Suprapubic skin (tissue), 4 donors: Measurements from ENCODE around the gene MGP. TPM values are rescaled to one million over a fixed set of nuclear protein-coding genes. Genes with fewer than 3 reads are reported as not detected.
A peak's percentile ranks its signal among the peaks of the same experiment; 100 is the strongest.

Source experiments
- DNase-seq, 2 donors: peaks; one replicate each; pipeline ENCODE4 v3.0.0-alpha.2; 2019; ENCODE audit warnings: low spot score in 2 of 2
- H3K27ac ChIP-seq: fragments of 200-600 bp; sonication (generic); one replicate; pipeline ENCODE4 v1.5.1; 2019
- H3K27me3 ChIP-seq: fragments of 200-600 bp; sonication (generic); one replicate; pipeline ENCODE4 v1.5.1; 2019
- H3K36me3 ChIP-seq: fragments of 200-600 bp; sonication (generic); one replicate; pipeline ENCODE4 v1.5.1; 2019
- H3K4me1 ChIP-seq: fragments of 200-600 bp; sonication (generic); one replicate; pipeline ENCODE4 v1.5.1; 2019
- H3K4me3 ChIP-seq: fragments of 200-600 bp; sonication (generic); one replicate; pipeline ENCODE4 v1.5.1; 2019; ENCODE audit warnings: mild to moderate bottlenecking
- H3K9me3 ChIP-seq: fragments of 200-600 bp; sonication (generic); one replicate; pipeline ENCODE4 v1.5.1; 2019
- EP300 ChIP-seq: sonication (generic); formaldehyde crosslinking; IDR thresholded peaks from one replicate; pipeline ENCODE4 v1.6.1; 2017; ENCODE audit warnings: antibody characterized with exemption
- POLR2A ChIP-seq, 2 donors: fragments of 450-650 bp; IDR thresholded peaks; one replicate each; pipeline ENCODE4 v1.6.1; 2017; ENCODE audit warnings: antibody characterized with exemption in 2 of 2, mild to moderate bottlenecking in 2 of 2, moderate library complexity in 2 of 2
- POLR2AphosphoS5 ChIP-seq, 3 donors: sonication (generic); formaldehyde crosslinking; IDR thresholded peaks; one replicate each; pipeline ENCODE4 v1.6.1; 2017; ENCODE audit warnings: antibody characterized with exemption in 3 of 3
- WGBS: methylation state at CpG from one replicate; pipeline ENCODE4 v1.1.5; 2018; 5-methylcytosine and 5-hydroxymethylcytosine counted together
- total RNA-seq, 4 donors: library from RNA; depleted of rRNA; stranded (reverse); fragments of >200 nt; gene quantifications; one replicate each; pipeline ENCODE4 v1.1.0, GENCODE V29; 2016
- TF ChIP-seq, protein P1 (sequence below), 2 donors: fragments of 200-600 bp in 1 of 2; fragments of 450-650 bp in 1 of 2; sonication (generic) in 1 of 2; IDR thresholded peaks; one replicate each; pipeline ENCODE4 v1.5.1; 2016 to 2019; ENCODE audit warnings: antibody characterized with exemption in 2 of 2, mild to moderate bottlenecking in 1 of 2, moderate library complexity in 1 of 2

The MGP gene
- total RNA-seq = 100 to 1,000 TPM in 1 of 4 donors, 10 to 100 TPM in 3; 43.5 to 135 (median 58.3) TPM

GRCh38 chr12:14885718-14886221, at the start of gene MGP:
MGP (minus strand) TSS chr12:14885854; CDS start chr12:14885791, 63 bp downstream.
- H3K9me3 ChIP-seq = no peaks in the 10 kb centered on the region
- 41% methylated on average over 6 of the region's 6 CpGs for WGBS
- no peaks in the 10 kb centered on the region for H3K36me3 ChIP-seq
- H3K4me1 ChIP-seq = peaks cover 34% of the 10 kb centered on the region
- peak within 1 kb of the TSS; percentile 81 for H3K27ac ChIP-seq
- DNase-seq = peak in 1 of 2 donors; percentile 74
- peak within 1 kb of the TSS; percentile 40 for H3K4me3 ChIP-seq
- TF ChIP-seq, protein P1, sequence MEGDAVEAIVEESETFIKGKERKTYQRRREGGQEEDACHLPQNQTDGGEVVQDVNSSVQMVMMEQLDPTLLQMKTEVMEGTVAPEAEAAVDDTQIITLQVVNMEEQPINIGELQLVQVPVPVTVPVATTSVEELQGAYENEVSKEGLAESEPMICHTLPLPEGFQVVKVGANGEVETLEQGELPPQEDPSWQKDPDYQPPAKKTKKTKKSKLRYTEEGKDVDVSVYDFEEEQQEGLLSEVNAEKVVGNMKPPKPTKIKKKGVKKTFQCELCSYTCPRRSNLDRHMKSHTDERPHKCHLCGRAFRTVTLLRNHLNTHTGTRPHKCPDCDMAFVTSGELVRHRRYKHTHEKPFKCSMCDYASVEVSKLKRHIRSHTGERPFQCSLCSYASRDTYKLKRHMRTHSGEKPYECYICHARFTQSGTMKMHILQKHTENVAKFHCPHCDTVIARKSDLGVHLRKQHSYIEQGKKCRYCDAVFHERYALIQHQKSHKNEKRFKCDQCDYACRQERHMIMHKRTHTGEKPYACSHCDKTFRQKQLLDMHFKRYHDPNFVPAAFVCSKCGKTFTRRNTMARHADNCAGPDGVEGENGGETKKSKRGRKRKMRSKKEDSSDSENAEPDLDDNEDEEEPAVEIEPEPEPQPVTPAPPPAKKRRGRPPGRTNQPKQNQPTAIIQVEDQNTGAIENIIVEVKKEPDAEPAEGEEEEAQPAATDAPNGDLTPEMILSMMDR (IDR thresholded peaks at IDR 0.05) = no peak
- TF ChIP-seq POLR2AphosphoS5 (IDR thresholded peaks at IDR 0.05) (peak in 2 of 3 donors; percentile 24 to 74), EP300 (no peak), POLR2A (IDR thresholded peaks at IDR 0.05) (peak; percentile 35 to 82)
- H3K27me3 ChIP-seq = no peaks in the 10 kb centered on the region

GRCh38 chr12:14935031-14935430, 49.4 kb upstream of the MGP start:
- TF ChIP-seq POLR2A (IDR thresholded peaks at IDR 0.05) = no peak
- TF ChIP-seq POLR2AphosphoS5 (IDR thresholded peaks at IDR 0.05) = no peak
- TF ChIP-seq EP300 = no peak
- TF ChIP-seq, protein P1 (IDR thresholded peaks at IDR 0.05) = no peak
- no peaks in the 10 kb centered on the region for H3K27me3 ChIP-seq
- no peak overlapping the region for H3K27ac ChIP-seq
- no peak for DNase-seq
- H3K4me3 ChIP-seq = no peak overlapping the region
- peaks cover 6% of the 10 kb centered on the region for H3K4me1 ChIP-seq
- 71% methylated on average over 4 of the region's 4 CpGs for WGBS
- H3K9me3 ChIP-seq = no peaks in the 10 kb centered on the region
- H3K36me3 ChIP-seq = no peaks in the 10 kb centered on the region

GRCh38 chr12:14934511-14934910, 48.9 kb upstream of the MGP start:
- no peak for TF ChIP-seq POLR2A (IDR thresholded peaks at IDR 0.05)
- TF ChIP-seq EP300 = no peak
- TF ChIP-seq POLR2AphosphoS5 (IDR thresholded peaks at IDR 0.05) = no peak
- TF ChIP-seq, protein P1 (IDR thresholded peaks at IDR 0.05) = no peak
- no peaks in the 10 kb centered on the region for H3K9me3 ChIP-seq
- no peaks in the 10 kb centered on the region for H3K27me3 ChIP-seq
- H3K4me1 ChIP-seq = peaks cover 11% of the 10 kb centered on the region
- H3K4me3 ChIP-seq = no peak overlapping the region
- 74% methylated on average over 2 of the region's 2 CpGs for WGBS
- H3K36me3 ChIP-seq = no peaks in the 10 kb centered on the region
- no peak overlapping the region for H3K27ac ChIP-seq
- DNase-seq = no peak

GRCh38 chr12:14931791-14932560, 46.3 kb upstream of the MGP start:
- H3K9me3 ChIP-seq = no peaks in the 10 kb centered on the region
- no peak overlapping the region for H3K27ac ChIP-seq
- no peak overlapping the region for H3K4me3 ChIP-seq
- no peak for DNase-seq
- no peaks in the 10 kb centered on the region for H3K27me3 ChIP-seq
- peaks cover 21% of the 10 kb centered on the region for H3K4me1 ChIP-seq
- TF ChIP-seq EP300 (no peak), POLR2AphosphoS5 (IDR thresholded peaks at IDR 0.05) (no peak), POLR2A (IDR thresholded peaks at IDR 0.05) (no peak)
- TF ChIP-seq, protein P1 (IDR thresholded peaks at IDR 0.05) = no peak
- no peaks in the 10 kb centered on the region for H3K36me3 ChIP-seq
- WGBS = 91% methylated on average over 7 of the region's 7 CpGs

DNA sequence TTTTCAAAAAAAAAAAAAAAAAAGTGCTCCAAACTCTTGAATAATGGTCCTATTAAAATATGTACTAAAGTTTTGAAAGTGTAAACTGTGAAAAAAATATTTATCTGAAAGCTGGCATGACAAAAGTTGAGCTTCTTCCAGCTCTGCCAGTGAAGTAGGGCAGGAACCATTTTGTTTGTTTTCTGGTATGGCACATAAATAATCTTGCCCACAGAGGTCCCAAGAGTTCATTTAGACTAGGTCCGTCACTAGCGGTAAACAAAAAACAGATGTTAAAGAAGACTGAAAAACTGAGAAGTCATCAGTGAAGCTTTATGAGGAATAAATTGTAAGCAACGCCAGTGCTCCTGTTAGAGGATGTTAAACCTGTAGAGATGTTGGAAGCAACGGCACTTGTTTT, 45.7 kb upstream of the MGP start:
- 68% methylated on average over 4 of the region's 4 CpGs for WGBS

More for the DNA sequence above, 45.7 kb upstream of the MGP start:
- H3K27me3 ChIP-seq = no peaks in the 10 kb centered on the region
- H3K4me3 ChIP-seq = no peak overlapping the region
- H3K36me3 ChIP-seq = no peaks in the 10 kb centered on the region
- no peak for TF ChIP-seq POLR2AphosphoS5 (IDR thresholded peaks at IDR 0.05)
- TF ChIP-seq, protein P1 (IDR thresholded peaks at IDR 0.05) = no peak
- no peak for TF ChIP-seq POLR2A (IDR thresholded peaks at IDR 0.05)
- no peak for TF ChIP-seq EP300
- H3K27ac ChIP-seq = no peak overlapping the region
- no peaks in the 10 kb centered on the region for H3K9me3 ChIP-seq
- peaks cover 21% of the 10 kb centered on the region for H3K4me1 ChIP-seq
- no peak for DNase-seq
